GM13977 (cell line): ENCODE results near the gene DNAAF5.
A peak's percentile ranks its signal among the peaks of the same experiment; 100 is the strongest.

Experiments
- DNase-seq: peaks from one replicate; pipeline ENCODE4 v3.0.0; 2012; ENCODE audit warnings: low spot score
- in situ Hi-C: fragments of 300-500 bp; cut with MboI; formaldehyde crosslinking; loops from one replicate; pipeline ENCODE4 v1.12.0; 2022; ENCODE audit warnings: low sequenced_read_pairs, low pct_unique_long_range_greater_than_20kb, mixed read lengths, inconsistent platforms; ENCODE audit not compliant: unreplicated experiment
- TF ChIP-seq, protein P1 (sequence below): IDR thresholded peaks from 2 replicates; pipeline ENCODE4 v1.5.1; 2012; ENCODE audit warnings: mild to moderate bottlenecking, control low read depth; ENCODE audit not compliant: insufficient read depth; ENCODE audit errors: extremely low read depth, missing control alignments

The DNAAF5 gene

DNA sequence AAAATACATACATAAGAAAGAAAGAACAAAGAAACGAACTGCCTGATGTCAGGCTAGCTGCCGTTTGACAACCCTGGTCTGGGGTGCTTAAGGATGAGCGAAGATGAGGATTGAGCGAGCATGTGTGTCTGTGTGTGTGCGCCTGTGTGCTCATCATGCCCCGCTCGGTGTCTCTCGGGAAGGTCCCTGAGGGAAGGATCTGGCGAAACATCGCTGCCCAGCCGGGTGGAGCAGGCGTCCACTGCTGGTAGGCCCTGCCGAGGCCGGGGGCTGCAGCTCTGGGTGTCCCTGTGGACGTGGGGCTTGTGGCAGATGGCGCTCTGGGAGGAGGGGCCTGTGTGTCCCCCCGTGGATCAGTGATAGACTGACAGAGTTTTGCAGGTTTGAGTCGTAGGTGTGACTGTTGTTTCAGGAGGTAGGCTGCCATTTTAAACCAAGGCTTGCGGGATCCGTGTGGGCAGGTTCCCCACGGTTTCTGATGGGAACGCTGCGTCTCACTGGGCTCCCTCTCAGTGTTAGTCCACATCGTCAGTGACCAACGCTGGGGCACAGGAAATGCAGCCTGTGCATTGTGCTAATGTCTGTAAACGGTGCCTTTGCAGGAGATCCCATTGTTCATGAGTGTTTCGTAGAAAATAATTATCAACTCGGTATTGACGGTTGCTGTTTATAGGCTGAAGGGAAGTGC lies 99.9 kb downstream of the DNAAF5 start:
- TF ChIP-seq, protein P1, sequence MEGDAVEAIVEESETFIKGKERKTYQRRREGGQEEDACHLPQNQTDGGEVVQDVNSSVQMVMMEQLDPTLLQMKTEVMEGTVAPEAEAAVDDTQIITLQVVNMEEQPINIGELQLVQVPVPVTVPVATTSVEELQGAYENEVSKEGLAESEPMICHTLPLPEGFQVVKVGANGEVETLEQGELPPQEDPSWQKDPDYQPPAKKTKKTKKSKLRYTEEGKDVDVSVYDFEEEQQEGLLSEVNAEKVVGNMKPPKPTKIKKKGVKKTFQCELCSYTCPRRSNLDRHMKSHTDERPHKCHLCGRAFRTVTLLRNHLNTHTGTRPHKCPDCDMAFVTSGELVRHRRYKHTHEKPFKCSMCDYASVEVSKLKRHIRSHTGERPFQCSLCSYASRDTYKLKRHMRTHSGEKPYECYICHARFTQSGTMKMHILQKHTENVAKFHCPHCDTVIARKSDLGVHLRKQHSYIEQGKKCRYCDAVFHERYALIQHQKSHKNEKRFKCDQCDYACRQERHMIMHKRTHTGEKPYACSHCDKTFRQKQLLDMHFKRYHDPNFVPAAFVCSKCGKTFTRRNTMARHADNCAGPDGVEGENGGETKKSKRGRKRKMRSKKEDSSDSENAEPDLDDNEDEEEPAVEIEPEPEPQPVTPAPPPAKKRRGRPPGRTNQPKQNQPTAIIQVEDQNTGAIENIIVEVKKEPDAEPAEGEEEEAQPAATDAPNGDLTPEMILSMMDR: no peak

DNA sequence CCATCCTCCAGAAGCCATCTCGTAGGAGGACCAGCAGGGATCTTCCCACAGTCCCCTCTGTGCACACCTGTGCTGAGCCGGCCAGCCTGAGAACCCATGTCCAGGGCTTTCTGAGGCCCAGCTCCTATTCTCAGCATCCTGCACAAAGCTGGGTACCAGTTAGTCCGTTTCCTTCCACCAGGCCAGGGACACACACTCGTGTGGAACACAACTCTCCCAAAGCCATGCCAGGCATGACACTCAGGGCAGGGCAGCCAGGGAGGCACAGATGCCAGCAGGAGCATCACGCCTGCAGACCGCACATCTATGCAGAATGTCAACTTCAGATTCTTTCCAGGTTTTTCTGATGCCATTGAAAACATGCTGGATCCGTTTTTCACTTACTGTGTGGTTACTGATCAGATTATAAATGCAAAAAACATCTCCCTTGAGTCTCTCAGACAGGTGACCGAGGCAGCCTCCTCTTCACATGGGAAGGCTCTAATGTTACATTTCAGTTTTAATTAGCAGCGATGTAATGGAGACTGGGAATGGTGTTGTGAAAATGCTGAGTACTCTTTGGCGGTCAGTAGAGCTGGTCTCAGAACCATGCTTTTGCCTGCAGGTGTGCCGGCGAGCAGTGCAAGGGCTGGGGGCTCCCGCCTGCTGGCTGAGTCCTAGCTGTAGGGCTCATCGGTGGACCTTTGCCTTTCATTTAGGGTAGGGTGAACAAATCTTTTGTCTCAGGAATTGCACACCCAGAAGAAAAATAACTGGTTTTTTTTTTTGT lies 102.5 kb downstream of the DNAAF5 start:
- TF ChIP-seq, protein P1: no peak
- DNase-seq: no peak
- in situ Hi-C loops: no loop called here

More for the DNA sequence above, 99.9 kb downstream of the DNAAF5 start:
- in situ Hi-C loops: no loop called here
- DNase-seq: no peak

DNA sequence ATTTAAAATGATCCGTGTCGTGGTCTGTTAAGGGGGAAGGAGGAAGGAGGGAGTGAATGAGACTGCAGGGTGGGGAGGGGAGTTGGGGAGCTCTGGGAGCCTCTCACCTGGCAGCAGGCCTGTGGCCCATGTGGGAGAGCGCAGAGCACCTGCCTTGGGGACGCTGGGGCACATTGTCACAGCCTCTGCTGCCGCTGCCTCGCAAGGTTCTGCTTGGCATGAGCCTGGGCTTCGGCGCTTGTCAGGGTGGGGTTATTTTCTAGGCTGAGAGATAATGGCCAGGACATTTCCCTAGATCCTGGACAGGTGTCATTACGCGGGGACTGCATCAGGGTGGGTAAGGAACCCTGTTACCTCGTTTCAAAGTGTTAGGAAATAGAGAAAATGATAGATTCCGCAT lies 103.6 kb downstream of the DNAAF5 start:
- in situ Hi-C loops: no loop called here
- DNase-seq: no peak
- TF ChIP-seq, protein P1: no peak

DNA sequence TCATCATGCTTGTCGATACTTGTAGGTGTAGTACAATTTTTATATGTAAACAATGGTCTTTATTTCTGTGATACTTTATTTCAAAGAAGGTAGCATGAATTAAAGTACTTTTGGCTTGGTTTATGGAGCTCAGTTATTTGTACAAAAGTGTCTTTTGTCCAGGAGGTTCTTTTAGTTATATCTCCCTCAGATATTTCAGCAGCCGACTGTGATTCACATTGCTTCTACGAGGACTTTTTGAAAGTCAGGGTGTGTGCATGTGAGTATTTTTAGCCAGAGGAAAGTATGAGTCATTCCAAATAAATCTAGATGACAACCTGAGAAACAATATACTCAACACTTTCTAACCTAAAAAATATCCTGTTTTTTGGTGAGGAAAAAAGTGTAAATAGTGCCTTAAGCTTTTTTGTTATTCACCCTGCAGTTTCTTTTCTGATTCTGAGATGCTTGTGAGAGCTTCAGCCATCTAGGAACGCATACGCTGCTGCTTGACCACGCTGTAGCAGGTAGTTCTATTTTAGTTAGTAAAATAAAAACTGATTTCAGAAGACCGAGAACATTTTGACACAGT lies 105.2 kb downstream of the DNAAF5 start:
- TF ChIP-seq, protein P1: no peak
- peak; percentile 84 for DNase-seq
- in situ Hi-C loops: no loop called here

DNA sequence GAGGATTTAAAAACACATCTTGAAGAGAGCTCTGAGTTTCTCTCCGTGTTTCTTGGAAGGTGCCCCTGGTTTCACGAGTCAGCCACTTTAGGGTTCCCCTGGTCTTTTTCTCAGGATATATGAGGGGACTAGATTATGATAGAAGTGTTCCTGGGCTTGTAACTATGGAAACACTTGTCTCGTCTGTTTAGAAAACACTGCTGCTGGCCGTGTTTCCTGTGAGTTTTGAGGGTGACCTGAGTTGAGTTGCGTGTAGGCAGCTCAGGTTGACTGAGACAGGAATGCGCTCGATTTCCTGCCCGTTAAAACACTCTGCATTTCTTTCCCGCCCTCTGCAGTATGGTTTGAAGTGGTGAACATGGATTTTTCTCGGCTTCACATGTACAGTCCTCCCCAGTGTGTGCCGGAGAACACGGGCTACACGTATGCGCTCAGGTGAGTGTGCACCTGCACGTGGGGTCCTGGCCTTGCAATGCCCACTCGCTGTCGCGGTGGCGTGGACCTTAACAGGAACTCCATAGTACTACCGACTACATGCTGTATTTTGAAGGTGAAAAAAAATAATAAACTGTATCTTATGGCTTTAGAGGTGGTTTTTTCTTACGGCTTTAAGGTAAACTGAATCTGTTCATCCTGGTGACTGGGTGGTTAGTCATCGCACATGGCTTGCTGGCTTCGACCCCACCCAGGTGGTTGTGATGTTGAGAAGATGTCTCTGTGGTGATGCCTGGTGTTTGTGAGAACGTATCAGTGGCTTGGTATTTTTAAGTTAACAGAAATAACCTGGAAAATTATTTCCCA lies 105.9 kb downstream of the DNAAF5 start, which contains the start of gene SUN1:
SUN1 (plus strand) TSS at position 310 of the 801 bp plus-strand sequence; CDS start at position 359, 49 bp downstream.
- in situ Hi-C loops: no loop called here
- TF ChIP-seq, protein P1: no peak
- peak; percentile 69 for DNase-seq

DNA sequence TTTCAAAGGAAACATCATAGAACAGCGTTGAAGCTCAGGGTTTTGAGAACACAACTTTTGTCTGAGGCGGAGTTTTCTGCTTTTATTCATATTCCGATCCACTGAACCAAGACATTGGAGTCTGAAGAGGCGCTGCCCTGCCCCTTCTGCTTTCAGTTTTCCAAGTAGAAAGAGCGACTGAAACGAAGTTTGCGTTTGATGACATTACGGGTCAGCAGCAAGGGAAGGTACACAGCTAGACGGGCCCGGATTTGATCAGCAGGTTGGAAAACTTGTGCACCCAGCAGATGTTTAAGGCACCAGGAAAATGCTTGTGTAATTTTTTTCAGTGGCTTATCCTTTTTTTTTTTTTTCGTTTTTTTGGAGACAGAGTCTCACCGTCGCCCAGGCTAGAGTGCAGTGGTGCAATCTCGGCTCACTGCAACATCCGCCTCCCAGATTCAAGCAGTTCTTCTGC lies 106.5 kb downstream of the DNAAF5 start:
- TF ChIP-seq, protein P1: no peak
- DNase-seq: no peak
- in situ Hi-C loops: no loop called here
